ENCODE results near the gene GLB1L3.
"Not testable (repeated sequence)": the region's sequence is repeated elsewhere in the genome, so short reads cannot be mapped to it uniquely, and the experiment has no call there.

The GLB1L3 gene

DNA sequence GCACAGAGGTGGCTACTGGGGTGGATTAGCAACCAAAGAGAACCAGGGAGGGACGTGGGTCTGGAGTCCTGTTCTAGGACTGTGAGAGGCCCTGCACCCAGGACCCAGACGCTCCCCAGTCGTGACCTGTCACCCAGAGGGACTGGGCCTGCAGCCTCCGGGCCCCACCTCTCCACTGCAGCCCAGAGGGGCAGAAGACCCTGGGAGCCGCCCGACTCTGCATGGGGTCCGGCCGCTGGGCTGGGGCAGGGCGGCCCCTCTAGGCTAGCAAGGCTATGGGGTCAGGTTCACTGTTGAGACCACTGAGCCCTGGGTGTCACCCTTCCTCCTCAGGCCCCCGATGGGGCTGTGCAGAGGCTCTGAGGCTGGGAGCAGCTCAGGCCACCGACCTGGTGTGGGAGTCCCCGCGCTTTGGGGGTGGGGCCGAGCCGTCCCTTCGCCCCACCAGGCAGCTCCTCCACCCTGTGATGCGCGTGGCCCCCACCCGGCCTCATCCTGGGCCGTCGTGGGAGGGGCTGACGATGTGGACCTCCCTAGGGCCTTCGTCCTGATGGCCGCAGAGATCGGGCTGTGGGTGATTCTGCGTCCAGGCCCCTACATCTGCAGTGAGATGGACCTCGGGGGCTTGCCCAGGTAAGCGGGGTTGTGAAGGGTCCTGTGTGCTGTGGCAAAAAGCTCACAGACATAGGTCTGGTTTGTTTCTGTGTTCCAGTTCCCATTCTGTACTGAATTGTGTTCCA is 68.5 kb downstream of the GLB1L3 start:
- not testable (repeated sequence) for DNase-seq (ENCODE audit: low read depth)

DNA sequence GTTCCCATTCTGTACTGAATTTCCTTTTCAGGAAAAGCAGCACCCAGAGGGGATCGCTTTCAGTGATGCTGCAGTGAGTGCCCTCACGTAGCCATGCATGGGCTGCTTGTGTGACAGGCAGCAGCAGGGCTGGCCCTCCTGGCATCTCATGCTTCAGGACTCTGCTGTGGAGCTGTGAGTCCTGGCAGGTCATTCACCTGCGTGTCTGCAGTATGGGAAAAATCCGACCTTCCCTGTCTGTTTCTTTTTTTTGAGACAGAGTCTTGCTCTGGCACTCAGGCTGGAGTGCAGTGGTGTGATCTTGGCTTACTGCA is 69.0 kb downstream of the GLB1L3 start:
- no peak for DNase-seq (ENCODE audit: low read depth)

DNA sequence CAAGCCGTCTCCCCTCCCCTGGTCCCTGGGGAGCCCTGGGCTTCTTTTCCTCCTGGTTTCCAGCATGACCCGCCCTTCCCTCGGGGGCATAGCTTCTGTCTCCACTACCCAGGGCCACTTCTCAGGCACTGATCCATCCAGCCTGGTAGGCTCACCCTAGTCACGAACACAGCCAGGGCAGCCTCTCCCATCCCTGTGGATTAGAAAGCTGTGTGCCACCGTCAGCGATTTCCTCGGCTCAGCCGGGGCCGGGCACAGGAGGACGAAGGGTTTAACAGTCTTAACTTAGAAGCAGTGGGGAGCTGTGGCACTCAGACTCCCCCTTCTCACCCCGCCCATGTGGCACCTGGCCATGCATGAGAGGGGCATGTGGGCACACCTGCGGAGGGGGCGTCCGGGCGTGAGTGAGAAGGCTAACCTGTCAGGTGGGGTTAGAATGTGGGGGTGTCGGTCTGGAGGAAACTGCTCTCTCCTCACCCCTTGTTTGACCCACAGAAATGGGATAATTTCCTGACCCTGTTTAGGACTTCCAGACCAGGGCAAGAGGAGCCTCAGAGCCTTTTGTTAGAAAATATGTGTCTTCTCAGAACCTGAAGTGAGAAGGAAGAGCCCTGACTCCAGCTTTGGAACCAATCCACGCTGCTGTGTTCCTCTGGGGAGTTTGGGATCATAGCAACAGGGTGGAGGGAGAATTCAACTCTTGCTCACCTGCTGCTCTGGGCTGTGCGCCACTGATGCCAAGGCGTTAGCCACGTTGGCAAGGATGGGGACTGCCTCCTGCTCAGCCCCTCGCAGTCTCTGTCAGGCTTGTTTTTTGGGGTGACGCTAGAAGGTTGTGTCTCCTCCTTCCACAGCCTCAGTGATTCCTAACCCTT is 70.2 kb downstream of the GLB1L3 start:
- no peak for DNase-seq (ENCODE audit: low read depth)

DNA sequence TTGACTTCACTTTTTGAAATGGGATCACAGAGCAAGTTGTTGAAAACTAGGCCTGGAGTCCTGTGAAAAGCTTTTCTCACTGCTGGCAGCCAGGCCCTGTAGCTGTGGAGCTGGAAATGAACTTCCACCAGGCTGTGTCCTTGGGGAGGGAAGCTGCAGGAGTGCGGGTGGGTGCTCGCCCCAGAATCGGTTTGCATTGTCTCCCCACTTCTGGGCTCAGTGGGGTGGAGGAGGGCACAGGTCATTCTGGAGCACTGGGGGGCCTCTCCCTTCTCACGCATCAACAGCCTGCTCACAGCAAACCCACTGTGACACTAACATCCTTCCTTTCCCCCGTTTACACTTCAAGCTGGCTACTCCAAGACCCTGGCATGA is 70.8 kb downstream of the GLB1L3 start:
- no peak for DNase-seq (ENCODE audit: low read depth)

DNA sequence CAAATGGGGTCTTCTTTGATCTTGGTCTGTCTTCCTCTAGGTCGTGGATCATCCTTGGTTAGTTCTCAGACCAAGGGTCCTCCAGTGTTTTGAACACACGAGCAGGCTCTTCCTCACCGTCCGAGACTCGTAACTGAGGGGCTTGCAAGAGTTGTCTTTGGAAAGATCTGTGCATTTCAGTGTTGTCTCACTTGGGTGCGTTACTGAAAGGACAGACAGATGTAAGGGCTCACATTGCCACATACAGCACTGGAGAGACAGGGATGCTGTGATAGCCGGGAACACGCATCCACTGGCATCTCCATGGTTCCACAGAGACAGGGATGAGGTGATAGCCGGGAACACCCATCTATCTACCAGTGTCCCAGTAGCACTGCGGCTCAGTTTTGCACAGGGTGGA is 71.3 kb downstream of the GLB1L3 start:
- no peak for DNase-seq (ENCODE audit: low read depth)

DNA sequence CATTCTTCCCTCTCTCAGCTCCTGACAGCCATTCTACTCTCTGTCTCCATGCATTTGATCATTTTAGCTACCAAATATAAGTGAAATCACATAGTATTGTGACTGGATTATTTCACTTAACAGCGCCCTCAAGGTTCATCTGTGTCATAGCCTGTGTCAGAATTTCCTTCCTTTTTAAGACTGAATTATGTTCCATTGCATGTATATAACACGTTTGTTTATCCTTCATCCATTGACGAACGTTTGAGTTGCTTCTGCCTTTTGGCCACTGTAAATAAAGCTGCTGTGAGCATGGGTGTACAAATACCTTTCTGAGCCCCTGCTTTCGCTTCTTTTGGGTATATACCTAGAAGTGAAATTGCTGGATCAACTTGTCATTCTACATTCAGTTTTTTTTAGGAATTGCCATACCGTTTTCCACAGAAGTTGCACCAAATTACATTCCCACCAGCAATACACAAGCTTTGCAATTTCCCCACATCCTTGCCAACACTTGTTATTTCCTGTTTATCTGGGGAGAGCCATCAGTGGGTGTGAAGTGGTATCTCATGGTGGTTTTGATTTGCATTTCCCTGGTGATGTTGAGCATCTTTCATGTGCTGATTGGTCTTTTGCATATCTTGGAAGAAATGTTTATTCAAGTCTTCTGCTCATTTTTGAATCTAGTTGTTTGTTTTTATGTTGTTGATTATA is 73.1 kb downstream of the GLB1L3 start:
- no peak for DNase-seq (ENCODE audit: low read depth)

DNA sequence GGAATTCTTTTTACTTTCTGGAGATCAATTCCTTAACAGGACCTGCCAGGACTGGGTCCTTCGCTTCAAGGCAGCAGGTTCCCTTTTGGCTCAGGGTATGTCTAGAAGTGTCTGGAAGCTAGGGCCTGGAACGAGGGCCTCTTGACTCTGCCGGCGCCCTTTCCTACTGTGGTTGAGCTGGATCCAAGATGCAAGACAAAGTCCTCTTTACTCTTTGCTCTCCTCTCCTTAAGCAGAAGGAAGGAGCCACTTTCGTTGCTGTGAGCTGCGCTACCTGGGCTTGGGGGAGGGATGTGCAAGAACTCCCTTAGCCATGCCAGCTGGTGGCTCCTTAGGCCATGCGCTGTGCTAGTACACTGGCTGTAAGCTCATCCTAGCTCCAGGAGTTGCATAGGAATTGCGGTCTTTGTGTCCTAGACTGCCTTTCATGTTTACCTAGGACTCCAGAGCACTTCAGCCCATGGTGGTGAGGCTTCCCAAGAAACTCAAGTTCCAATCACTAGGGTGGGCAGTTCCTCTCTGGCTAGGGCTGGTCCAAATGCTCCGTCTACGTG is 73.7 kb downstream of the GLB1L3 start:
- no peak for DNase-seq (ENCODE audit: low read depth)

DNA sequence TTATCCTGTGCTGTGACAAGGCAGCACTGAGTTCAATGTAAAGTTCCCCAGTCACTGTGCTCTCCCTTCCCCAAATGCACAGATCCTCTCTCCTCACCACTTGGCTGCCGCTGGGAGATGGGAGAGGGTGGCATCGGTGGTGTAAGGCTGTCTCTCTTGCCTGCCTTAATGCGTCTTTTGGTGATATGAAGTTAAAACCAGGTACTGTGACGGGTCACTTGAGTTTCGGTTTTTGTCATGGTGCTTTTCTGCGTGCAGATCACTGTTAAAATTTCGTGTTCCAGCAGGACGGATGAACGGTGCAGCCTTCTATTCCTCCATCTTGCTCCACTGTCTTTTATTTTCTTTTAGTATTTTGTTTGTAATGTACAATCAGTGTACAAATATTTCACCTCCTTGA is 74.2 kb downstream of the GLB1L3 start:
- no peak for DNase-seq (ENCODE audit: low read depth)

DNA sequence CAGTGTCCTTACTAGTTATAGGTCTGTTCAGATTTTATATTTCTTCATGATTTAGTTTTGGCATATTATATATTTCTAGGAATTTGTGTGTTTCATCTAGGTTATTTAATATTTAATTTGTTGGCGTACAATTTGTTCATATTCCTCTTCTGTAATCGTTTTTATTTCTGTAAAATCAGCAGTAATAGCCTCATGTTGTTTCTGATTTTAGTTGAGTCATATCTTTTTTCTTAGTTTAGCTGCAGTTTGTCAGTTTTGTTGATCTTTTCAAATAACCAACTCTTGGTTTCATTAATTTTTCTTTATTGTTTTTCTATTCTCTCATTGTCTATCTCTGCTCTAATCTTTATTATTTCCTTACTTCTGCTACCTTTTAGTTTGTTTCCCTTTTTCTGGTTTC is 75.9 kb downstream of the GLB1L3 start:
- DNase-seq (ENCODE audit: low read depth), result no peak

DNA sequence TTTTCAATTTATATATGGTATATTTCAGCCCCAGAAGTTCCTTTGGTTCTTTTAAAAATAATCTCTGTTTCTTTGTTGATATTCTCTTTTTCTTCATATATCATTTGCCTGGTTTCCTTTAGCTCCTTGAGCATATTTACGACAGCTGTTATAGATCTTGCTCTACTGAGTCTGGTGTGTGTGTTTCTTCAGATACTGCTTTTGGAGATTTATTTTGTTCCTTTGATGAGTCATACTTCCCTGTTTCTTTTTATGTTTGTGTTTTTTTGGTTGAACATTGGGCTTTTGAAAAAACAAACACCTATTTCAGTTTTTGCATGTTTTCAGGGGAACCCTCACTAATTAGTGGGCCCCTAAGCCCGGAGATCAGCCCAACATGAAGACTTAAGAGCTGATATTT is 79.0 kb downstream of the GLB1L3 start:
- no peak for DNase-seq (ENCODE audit: low read depth)

DNA sequence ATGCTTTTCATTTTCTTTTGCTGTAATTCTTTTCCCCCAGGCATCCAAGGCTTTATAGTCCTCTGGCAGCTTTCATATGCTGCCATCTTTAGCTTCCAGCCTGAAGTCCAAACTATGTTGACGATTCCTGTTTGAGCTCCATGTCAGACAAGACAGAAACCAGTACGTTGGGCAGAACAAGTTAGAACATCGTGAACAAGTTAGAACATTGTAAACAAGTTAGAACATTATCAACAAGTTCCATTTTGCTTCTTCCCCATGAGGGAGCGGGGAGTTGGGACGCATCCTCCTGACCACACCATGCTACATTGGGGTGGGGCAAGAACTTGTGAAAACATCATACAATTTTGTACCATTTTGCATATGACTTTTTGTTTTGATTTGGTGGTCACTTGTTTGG is 79.5 kb downstream of the GLB1L3 start:
- DNase-seq (ENCODE audit: low read depth), result no peak

DNA sequence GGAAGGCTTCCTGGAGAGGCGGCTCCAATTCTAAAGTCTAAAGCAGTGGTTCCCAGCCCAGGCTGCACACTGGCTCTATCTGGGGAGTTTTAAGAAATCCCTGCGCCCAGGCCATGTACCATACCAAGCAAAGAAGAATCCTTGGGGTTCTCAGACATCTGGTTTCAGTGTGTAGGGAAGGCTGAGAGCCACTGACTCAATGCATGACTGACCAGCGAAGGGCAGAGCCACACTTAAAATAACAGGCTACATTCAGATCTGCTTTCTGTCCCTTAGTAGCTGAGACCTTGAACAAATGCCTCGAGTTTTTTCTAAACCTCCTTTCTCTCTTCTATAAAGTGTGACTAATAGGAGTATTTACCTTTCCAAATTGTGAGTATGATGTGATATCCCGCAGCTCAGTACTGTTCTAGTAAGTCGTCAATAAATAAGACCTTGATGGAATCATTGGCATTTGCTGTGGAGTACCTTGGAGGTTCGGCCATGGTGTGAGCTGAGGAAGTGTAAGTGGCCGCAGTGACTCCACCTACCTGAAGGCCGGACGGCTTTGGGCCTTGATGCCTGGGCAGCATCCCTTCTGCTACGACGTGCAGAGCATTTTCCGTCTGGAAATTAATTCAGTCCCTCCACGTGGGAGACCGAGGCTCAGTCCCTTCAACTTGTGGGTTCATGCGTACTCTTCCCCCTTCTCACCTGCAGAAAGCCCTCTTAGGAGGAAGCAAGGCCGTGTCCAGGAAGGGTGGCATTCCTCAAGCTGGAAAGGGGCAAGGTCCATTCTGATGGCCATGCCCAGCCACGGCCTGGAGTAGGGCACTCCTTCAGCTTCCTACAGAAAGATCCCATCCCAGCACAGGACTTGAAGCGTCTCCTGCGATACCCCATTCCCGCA is 80.7 kb downstream of the GLB1L3 start:
- no peak for DNase-seq (ENCODE audit: low read depth)

DNA sequence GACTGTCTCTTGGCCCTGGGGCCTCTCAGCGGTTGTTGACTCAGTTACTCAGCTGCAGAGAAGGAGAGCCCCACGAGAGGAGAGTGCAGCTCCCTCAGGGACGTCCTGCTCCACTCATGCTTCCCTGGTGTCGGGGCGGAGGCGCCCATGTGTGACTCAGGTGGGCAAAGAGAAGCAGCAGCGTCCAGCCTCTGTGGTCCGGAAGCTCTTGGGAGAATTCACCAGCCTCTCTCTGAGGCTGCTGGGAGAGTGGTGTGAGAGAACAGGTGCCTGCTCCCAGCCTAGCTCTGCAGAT is 81.3 kb downstream of the GLB1L3 start:
- no peak for DNase-seq (ENCODE audit: low read depth)

DNA sequence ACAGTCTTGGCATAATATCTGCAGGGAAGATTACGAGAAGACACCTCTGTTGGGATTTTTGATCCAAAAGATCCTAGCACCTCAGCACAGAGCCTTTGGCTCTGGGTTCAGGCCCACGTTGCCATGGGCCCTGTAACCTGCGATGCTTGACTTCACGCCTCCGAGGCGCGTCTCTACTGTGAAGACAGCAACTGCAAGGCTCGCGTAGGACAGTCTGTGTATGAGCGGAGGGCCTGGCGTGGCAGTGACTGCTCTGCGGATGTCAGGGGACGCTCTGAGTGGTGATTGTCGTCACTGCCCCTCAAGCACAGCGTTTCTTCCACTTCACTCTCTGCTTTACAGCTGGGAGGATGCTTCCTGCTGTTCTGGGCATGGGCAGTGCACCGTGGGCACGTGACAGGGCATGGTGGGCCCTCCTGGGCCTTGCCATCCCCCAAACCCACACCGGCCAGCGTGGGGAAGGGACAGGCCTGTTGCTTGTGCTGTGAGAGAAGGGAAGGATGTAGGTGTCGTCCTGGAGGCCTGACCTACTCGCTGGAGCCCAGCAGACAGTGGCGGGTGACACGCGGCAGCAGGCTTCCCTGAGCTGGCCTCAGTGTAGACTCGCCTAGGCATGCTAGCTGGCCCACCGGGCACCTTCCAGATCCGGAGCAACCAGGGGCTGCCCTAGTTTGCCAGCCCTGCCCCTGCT is 82.1 kb downstream of the GLB1L3 start:
- DNase-seq (ENCODE audit: low read depth), result no peak

DNA sequence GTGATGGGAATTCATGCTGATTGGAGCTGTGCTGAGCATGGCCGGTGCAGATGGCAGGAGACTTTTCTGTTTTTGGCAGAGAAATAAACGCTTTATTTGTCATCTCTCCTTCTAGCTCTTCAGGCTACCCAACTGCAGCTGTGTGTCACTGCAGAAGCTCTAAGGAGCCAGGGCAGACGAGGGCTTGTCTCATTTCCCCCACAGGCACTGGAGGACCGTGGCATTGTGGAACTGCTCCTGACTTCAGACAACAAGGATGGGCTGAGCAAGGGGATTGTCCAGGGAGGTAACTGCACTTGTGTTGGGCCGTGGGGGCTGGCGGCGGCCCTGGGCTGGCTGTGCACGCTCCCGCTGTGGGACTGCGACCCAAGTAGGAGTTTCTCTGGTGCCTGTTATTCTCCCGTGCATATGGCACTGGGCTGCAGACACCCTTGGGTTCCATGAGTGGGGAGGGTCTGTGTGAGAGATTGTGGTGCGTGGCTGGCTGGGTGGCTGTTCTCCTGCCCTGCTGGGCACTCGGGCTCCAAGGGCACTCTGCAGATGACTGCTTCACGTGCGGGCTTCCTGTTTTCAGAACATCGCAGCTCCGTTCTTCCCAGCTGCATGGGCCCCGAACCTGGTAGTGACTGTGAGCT is 82.8 kb downstream of the GLB1L3 start:
- DNase-seq (ENCODE audit: low read depth), result no peak

DNA sequence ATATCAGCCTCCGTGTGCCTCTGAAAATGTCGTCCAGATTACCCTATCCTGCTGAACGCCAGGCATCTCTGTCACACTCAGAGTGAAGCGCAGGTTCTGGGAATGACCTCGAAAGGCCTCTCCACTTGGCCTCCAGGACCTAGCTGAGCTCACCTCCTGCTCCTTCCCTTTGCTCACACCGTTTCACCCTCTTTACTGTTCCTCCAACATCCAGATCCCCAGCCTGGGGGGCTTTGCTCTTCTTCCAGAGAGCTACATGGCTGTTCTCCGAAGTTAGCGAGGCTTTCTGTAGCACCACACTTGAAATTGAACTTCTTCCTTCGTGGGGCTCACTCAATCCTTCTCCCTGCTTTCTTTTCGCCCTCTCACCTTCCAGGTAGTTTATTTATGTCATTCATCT is 83.5 kb downstream of the GLB1L3 start:
- no peak for DNase-seq (ENCODE audit: low read depth)

DNA sequence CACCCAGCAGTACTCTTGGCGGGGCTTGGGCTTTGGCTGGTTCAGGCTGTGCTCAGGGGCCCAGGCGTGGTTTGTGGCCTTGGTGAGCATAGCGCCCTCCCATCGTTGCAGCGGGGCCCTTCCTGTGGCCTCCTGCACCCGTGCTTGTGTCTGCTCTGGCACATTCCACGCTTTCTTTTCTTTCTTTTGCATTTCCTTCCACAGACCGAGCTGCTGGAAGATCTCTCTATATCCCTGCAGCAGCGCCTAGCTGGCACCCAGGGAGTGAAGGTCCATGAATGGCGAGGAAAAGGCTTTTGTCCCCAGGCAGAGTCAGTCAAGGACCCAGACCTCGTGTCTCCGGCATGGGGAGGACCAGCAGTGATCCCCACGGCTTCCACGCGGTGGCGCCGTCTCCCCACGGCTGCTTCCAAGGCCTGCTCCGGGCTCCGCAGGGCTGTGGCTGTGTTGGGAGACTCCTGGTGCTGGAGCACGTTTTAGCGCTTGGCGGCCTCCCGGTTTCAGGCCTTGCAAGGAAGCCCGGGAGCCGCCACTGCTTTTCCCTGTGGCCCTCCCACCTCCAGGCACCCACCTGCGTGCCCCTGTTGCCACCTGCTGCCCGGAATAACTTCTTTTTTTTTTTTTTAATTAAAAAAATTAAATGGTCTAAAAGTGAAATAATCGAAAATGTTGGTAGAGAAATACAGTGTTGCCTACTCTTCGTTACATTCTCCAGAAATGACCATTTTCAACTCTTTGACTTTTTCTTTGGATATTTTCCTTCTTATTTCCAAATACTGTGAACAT is 84.1 kb downstream of the GLB1L3 start:
- DNase-seq (ENCODE audit: low read depth), result no peak

DNA sequence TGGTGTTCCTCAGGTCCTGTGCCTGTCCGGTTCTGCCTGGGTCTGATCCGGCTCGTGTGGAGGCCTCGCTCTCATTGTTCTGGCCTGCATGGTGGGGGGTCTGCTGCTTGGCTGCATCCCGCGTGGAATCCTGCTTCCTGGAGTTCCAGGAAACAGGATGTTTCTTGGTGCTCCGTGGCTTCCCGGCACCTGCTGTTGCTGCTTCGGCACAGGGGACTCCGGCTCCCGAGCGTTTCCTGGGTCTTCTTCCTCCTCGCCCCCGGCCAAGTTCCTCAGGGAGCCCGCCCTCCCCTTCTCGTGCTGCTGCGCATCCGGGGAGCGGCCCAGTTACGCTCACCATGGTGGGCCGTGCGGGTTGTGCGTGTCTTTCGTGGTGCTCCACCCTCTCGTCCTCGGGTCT is 85.5 kb downstream of the GLB1L3 start:
- DNase-seq (ENCODE audit: low read depth), result no peak

DNA sequence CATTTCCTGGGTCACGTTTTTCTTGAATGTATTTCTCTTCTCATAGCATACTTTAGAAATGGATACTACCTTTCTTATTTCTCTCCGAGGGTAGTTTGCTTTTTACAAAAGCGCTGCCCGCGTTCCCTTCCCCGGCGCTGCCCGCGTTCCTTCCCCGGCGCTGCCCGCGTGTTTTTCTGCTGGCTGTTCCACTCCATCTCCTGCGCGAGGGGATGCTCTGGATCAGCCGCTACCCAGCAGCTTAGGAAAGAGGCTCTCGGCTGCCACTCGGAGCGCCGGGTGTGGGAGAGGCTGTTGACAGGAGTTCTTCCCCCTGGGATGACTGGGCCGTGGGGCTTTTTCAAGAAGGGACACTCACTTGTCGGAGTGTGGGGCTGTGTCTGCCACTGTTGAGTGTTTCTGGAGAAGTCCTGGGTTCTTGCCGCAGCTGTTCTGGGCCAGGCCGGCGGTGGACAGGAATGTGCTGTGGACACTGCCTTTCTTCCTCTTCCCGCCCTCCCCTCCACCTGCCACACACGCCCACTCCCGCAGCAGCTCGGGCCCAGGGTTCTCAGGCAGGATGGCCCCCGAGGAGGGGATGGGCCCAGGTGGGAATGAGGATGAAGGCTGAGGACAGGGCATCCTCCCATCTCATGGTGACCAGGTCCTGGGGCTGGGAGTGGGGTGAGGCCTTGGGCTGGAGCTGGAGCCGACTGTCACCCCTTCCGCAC is 86.2 kb downstream of the GLB1L3 start:
- no peak for DNase-seq (ENCODE audit: low read depth)

All from HS-27A (cell line).